HG02798 (cell line): ENCODE data around the gene PNPLA7.
A peak's percentile ranks its signal among the peaks of the same experiment; 100 is the strongest.
"Not testable (repeated sequence)": the region's sequence is repeated elsewhere in the genome, so short reads cannot be mapped to it uniquely, and the experiment has no call there.

ENCODE experiments used
- ATAC-seq: cut with Tn5 transposase; IDR thresholded peaks from one replicate; pipeline ENCODE4 v1.9.1; 2021; ENCODE audit warnings: mild to moderate bottlenecking; ENCODE audit not compliant: unreplicated experiment, poor library complexity

PNPLA7 gene

DNA sequence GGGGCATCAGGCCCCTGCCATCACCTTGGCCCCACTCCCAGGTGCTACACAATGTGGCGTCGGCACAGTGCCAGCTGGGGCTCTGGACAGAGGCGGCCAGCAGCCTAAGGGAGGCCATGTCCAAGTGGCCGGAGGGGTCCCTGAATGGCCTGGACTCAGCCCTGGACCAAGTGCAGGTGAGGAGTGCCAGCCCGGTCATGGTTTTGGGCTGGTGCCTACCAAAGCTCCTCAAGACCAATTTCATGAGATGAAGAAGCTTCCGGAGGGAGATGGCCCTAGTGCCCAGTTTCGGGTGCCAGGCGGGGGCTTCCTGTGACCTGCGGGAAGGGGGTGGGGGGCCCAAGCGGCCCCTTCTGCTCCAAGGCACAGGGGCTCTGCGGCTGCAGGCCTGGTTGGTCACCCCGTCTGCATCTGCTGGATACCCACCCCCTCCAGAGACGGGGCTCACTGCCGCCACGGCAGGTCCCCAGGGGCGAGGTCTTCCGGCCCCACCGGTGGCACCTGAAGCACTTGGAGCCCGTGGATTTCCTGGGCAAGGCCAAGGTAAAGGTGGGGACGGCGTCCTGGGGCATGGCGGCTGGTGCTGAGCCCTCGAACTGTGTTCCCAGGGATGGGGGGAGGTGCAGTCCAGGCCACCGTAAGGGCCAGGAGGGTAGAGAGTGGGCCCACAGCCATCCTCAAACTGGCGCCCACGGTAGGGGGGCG lies 121.2 kb downstream of the PNPLA7 start:
- no peak for ATAC-seq

GRCh38 chr9:137428311-137428630 lies 121.9 kb downstream of the PNPLA7 start:
- no peak for ATAC-seq

DNA sequence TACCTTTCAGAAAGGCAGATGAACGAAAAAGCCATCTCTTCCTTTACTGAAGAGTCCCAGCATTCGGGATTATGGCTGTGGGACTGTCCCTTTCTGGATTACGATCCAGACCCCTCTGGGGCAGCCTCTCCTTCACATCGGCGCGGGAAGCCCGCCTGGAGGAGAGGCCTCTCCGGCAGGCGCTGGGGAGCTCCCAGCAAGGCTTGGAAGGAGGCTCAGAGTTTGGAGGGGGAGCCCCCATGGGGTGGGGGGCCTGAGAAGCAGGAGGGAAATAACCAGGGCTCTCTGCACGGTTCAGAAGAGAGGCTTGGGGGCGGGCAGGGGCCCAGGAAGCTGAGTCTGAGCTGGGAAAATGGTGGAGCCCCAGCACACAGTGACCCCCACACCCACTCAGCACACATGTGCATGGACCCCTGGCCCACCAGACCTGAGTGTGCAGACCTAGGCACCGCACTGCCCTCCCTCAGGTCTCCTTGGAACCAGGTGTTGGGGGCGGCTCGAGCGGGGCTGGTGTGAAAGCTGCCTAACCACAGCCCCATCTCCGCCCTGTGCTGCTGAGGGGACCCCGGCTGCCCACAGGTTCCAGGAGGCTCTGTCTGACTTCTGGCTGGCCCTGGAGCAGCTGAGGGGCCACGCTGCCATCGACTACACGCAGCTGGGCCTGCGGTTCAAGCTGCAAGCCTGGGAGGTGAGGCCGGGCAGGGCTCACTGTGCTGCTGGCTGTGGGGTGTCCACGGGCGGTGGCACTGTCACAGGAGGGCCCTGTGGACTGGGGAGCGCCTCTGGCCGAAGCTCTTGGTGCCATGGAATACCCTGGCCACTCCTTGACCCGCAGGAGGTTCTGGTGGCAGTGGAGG lies 122.5 kb downstream of the PNPLA7 start:
- no peak for ATAC-seq

- no peak for ATAC-seq
Measured at GRCh38 chr9:137426018-137426681, 124.1 kb downstream of the PNPLA7 start.

GRCh38 chr9:137423514-137424291 lies 126.5 kb downstream of the PNPLA7 start:
- ATAC-seq, result no peak

DNA sequence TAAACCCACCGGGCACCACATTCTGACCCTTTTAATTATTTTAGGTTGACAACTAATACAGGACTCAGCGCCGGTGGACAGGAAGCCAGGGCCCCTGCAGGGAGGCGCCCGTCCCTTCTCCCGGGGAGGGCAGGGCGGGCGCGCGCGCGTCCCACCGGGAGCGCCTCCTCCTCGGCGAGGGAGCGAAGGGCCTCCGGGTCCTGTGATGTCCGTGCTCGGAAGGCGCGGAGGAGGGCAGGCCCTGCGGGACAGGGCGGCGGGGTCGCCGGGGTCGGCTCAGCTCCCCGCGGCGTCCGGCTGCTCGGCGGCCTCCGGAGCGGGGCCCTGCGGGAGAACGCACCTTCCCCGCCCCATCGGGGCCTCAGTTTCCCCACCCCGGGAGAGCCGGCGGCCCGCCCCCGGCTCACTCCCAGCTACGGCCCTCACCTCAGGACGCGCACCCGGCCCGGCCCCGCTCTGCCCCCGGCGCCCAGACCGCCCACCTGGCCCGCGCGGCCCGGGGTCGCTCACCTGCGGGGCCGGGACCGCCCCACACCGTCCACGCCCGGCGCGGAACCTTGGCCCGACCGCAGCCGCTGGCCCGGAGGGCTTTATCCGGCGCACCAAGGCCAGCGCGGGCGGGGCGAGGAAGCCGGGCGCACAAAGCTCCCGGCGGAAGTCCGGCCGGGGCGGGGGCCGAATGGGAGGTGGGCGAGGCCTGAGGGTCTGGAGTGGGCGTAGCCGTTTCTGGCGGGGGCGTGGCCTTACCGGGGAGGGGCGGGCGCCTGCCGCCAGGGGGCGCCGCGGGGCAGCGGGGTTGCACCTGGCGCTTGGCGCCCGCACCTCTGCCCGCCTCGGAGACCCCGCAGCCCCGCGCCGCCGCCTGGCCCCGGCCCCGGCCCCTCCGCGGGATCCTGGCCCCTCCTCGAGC lies 127.3 kb downstream of the PNPLA7 start, which contains the start of the genes EXD3 and NOXA1:
TSS of gene EXD3 (minus strand) at position 559 of the 910 bp plus-strand sequence. CDS start 27,805 bp downstream, outside the sequence.
TSS of gene NOXA1 (plus strand) at position 790 of the 910 bp plus-strand sequence. CDS start 137 bp downstream, outside the sequence.
- peak; percentile 90 for ATAC-seq

- no peak for ATAC-seq
Measured at GRCh38 chr9:137421838-137422603, 128.2 kb downstream of the PNPLA7 start.

GRCh38 chr9:137417161-137418021 lies 132.8 kb downstream of the PNPLA7 start:
- ATAC-seq, result no peak

DNA sequence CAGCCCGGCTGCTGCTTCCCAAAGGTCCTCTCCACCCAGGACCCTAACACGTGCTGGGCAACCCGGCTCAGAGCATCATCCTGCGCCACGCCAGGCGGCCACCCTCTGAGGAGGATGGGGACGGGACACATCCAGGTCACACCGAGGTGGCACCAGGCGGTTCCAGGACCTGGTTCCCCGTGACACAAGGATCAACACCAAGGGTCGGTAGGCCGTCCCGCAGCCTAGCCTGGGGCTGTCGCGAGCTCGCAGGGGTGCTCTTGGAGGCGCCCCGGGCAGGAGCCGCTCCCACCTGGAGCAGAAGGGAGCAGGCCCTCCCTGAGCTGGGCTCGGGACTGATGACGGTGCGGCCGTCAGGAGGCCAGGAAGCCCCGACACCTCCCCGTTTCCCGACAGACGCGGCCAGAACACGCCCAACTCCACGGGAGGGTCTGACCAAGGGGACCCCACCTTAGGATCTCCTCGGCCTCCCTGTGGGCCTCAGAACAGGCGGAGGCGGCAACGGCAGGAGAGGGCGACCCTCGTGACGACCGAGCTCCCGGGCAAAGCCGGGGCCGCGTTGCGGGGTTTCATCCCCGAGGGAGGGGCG lies 133.5 kb downstream of the PNPLA7 start:
- ATAC-seq, result no peak

- ATAC-seq, result no peak
Measured at GRCh38 chr9:137416006-137416562, 134.1 kb downstream of the PNPLA7 start.

GRCh38 chr9:137415451-137415850 lies 134.8 kb downstream of the PNPLA7 start:
- no peak for ATAC-seq

GRCh38 chr9:137412431-137412830 lies 137.8 kb downstream of the PNPLA7 start:
- ATAC-seq, result no peak

GRCh38 chr9:137411645-137412380 lies 138.4 kb downstream of the PNPLA7 start:
- ATAC-seq, result no peak

- no peak for ATAC-seq
Measured at GRCh38 chr9:137411260-137411644, 138.9 kb downstream of the PNPLA7 start.

DNA sequence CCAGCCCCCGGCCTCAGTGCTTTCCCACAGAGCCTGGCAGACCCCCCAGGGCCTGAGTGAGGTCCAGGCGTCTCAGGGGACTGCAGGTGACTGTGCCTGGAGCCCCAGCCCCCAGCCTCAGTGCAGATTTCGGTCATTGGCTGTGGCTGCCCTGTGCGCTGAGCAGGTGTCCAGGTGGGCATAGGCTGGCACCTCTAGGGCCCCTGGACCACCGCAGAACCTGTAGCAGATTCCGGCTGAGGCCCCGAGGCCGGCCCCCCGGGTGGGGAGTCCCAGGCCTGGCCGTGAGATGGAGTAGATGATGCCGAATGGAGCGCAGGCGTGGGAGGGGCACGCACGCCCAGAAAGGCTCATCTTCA lies 139.3 kb downstream of the PNPLA7 start:
- ATAC-seq, result no peak

- ATAC-seq, result not testable (repeated sequence)
Measured at GRCh38 chr9:137410236-137410890, 139.8 kb downstream of the PNPLA7 start.
